ENCODE measurements around the gene LOXL4. TPM values are rescaled to one million over a fixed set of nuclear protein-coding genes. Genes with fewer than 3 reads are reported as not detected.

The LOXL4 gene
- polyA plus RNA-seq, 4 donors = 0.27 to 4.2 (median 0.72) TPM; not detected in 1

DNA sequence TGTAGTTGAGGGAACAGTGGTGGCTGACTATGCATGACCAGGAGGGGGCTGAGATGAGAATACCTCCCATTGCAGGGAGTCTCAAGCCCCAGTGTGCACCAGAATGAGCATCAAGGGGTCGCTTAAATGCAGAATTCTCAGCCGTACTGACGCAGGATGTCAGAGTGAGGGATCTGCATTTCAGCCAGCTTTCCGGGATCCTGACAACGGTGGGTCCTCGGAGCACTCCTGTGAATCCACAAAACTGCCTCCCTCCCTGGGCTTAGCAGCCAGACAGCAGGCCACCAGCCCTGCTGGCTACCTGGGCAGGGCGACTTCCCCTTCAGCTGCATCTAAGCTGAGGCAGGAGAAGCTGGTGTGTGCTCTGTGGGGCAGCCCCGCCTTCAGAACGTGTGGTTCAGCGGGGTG lies 21.8 kb upstream of the LOXL4 start:
- Histone ChIP-seq H3K4me1 (ENCODE audit: control insufficient read depth in 3 of 3, insufficient read depth in 2 of 3, low read depth in 1 of 3, low read length in 2 of 3) (no peaks in the 10 kb centered on the region), H3K27me3 (ENCODE audit: control insufficient read depth in 3 of 3, insufficient read depth in 3 of 3, low read length in 3 of 3) (peaks cover 0 to 8% (median 3%) of the 10 kb centered on the region in 3 donors), H3K9me3 (ENCODE audit: control insufficient read depth in 2 of 2, insufficient read depth in 1 of 2, low read depth in 1 of 2, low read length in 1 of 2) (no peaks in the 10 kb centered on the region), H3K27ac (ENCODE audit: low read depth in 1 of 3, low read length in 2 of 3) (no peak overlapping the region), H3K36me3 (ENCODE audit: control insufficient read depth in 3 of 3, insufficient read depth in 2 of 3, low read depth in 1 of 3, low read length in 3 of 3) (no peaks in the 10 kb centered on the region), H3K4me3 (ENCODE audit: low read depth in 1 of 3, low read length in 3 of 3) (no peak overlapping the region)
- DNase-seq (no peak), FAIRE-seq (no peak)
- 62 to 74% (median 70%) methylated on average over 10 of the region's 10 CpGs for WGBS, 3 donors

DNA sequence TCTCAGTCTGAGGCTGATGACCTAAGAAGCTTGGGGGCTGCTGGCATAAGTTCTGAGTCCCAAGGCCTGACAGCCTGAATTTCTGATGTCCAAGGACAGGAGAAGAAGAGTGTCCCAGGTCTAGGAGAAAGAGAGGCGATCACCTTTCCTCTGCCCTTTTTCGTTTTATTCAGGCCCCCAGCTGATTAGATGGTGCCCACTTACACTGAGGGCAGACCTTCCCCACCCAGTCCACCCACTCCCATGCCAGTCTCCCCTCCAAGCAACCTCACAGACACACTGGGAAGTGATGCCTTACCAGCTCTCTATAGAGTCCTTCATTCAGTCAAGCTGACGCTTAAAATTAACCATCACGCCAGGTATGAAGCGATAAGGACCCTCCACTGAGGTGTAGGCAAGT lies 19.3 kb upstream of the LOXL4 start:
- DNase-seq (no peak), FAIRE-seq (no peak)
- WGBS, 3 donors = 86 to 93% (median 92%) methylated on average over 5 of the region's 5 CpGs
- Histone ChIP-seq H3K4me1 (ENCODE audit: control insufficient read depth in 3 of 3, insufficient read depth in 2 of 3, low read depth in 1 of 3, low read length in 2 of 3) (no peaks in the 10 kb centered on the region), H3K4me3 (ENCODE audit: low read depth in 1 of 3, low read length in 3 of 3) (no peak overlapping the region), H3K27ac (ENCODE audit: low read depth in 1 of 3, low read length in 2 of 3) (no peak overlapping the region), H3K9me3 (ENCODE audit: control insufficient read depth in 2 of 2, insufficient read depth in 1 of 2, low read depth in 1 of 2, low read length in 1 of 2) (no peaks in the 10 kb centered on the region), H3K36me3 (ENCODE audit: control insufficient read depth in 3 of 3, insufficient read depth in 2 of 3, low read depth in 1 of 3, low read length in 3 of 3) (no peaks in the 10 kb centered on the region), H3K27me3 (ENCODE audit: control insufficient read depth in 3 of 3, insufficient read depth in 3 of 3, low read length in 3 of 3) (peaks cover 0 to 6% (median 5%) of the 10 kb centered on the region in 3 donors)

DNA sequence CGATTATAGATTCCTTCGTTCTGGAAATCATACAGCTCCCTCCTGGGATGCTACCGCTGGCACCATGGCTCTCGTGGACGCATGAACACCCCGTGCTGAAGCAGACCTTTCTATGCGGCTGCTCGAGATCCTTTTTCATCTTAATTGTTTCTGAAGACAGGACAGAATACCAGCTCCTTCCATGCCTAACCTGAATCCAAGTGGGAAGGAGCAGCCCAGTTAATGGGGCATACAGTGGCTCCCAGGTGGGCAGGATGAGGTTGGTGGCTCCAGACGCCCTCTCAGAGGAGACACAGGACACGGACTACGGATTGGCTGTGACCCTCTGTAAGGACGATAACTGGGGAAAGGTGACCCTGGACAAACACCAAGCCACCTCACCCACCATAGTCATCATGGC lies 18.4 kb upstream of the LOXL4 start:
- WGBS, 3 donors = 88 to 93% (median 91%) methylated on average over 12 of the region's 12 CpGs
- no peak for FAIRE-seq

DNA sequence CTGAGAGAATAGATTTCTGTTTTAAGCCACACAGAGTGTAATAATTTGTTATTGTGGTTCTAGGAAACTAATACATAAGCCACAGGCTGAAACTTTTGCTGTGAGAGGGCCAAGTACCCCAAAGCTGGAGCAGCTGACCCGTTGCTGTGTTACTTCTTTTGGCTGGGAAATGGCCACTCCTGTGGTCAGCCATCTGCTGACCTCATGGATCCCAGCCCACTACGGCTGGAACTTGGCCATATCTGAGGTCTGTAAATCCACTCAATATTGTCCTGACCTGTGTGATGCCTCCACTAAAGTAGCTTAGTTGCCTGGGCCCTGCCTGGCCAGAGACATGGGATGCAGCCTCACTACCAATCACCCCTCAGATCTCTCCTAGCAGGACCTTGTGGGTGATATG lies 17.4 kb upstream of the LOXL4 start:
- DNase-seq (no peak), FAIRE-seq (no peak)
- Histone ChIP-seq H3K27me3 (ENCODE audit: control insufficient read depth in 3 of 3, insufficient read depth in 3 of 3, low read length in 3 of 3) (peaks cover 0 to 10% (median 3%) of the 10 kb centered on the region in 3 donors), H3K9me3 (ENCODE audit: control insufficient read depth in 2 of 2, insufficient read depth in 1 of 2, low read depth in 1 of 2, low read length in 1 of 2) (no peaks in the 10 kb centered on the region), H3K4me1 (ENCODE audit: control insufficient read depth in 3 of 3, insufficient read depth in 2 of 3, low read depth in 1 of 3, low read length in 2 of 3) (no peaks in the 10 kb centered on the region), H3K4me3 (ENCODE audit: low read depth in 1 of 3, low read length in 3 of 3) (no peak overlapping the region), H3K27ac (ENCODE audit: low read depth in 1 of 3, low read length in 2 of 3) (no peak overlapping the region), H3K36me3 (ENCODE audit: control insufficient read depth in 3 of 3, insufficient read depth in 2 of 3, low read depth in 1 of 3, low read length in 3 of 3) (no peaks in the 10 kb centered on the region)
- 59 to 68% (median 66%) methylated on average over 2 of the region's 2 CpGs for WGBS, 3 donors

More for the DNA sequence above, 18.4 kb upstream of the LOXL4 start:
- DNase-seq = no peak
- Histone ChIP-seq H3K9me3 (ENCODE audit: control insufficient read depth in 2 of 2, insufficient read depth in 1 of 2, low read depth in 1 of 2, low read length in 1 of 2) (no peaks in the 10 kb centered on the region), H3K36me3 (ENCODE audit: control insufficient read depth in 3 of 3, insufficient read depth in 2 of 3, low read depth in 1 of 3, low read length in 3 of 3) (no peaks in the 10 kb centered on the region), H3K27ac (ENCODE audit: low read depth in 1 of 3, low read length in 2 of 3) (no peak overlapping the region), H3K4me3 (ENCODE audit: low read depth in 1 of 3, low read length in 3 of 3) (no peak overlapping the region), H3K4me1 (ENCODE audit: control insufficient read depth in 3 of 3, insufficient read depth in 2 of 3, low read depth in 1 of 3, low read length in 2 of 3) (no peaks in the 10 kb centered on the region), H3K27me3 (ENCODE audit: control insufficient read depth in 3 of 3, insufficient read depth in 3 of 3, low read length in 3 of 3) (peaks cover 0 to 10% (median 6%) of the 10 kb centered on the region in 3 donors)

DNA sequence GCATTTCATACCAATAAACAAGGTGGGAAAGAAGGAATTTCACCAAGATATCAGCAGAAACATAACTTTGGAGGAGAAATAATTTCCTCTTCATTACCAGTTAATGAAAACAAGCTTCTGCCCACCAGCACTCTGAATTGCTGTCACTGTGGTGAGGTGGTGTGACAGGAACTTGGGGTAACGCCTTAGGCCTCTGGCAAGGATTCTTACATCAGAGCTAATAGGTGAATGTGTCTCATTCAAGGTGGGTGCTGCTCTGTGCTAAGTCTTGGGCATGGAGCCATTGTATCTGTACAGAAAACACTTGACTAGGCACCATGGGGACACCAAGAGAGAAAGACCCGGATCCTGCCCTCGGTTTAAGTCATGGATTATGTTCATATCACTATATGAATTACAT lies 8.3 kb upstream of the LOXL4 start:
- H3K4me3 ChIP-seq (ENCODE audit: low read depth in 1 of 3, low read length in 3 of 3) = no peak overlapping the region
- H3K27ac ChIP-seq (ENCODE audit: low read depth in 1 of 3, low read length in 2 of 3) = no peak overlapping the region
- H3K36me3 ChIP-seq (ENCODE audit: control insufficient read depth in 3 of 3, insufficient read depth in 2 of 3, low read depth in 1 of 3, low read length in 3 of 3) = no peaks in the 10 kb centered on the region
- peaks cover 0 to 20% (median 2%) of the 10 kb centered on the region in 3 donors for H3K27me3 ChIP-seq (ENCODE audit: control insufficient read depth in 3 of 3, insufficient read depth in 3 of 3, low read length in 3 of 3)
- FAIRE-seq (no peak), DNase-seq (no peak)
- H3K9me3 ChIP-seq (ENCODE audit: control insufficient read depth in 2 of 2, insufficient read depth in 1 of 2, low read depth in 1 of 2, low read length in 1 of 2) = no peaks in the 10 kb centered on the region
- 79 to 89% (median 88%) methylated on average over 3 of the region's 3 CpGs for WGBS, 3 donors
- no peaks in the 10 kb centered on the region for H3K4me1 ChIP-seq (ENCODE audit: control insufficient read depth in 3 of 3, insufficient read depth in 2 of 3, low read depth in 1 of 3, low read length in 2 of 3)

DNA sequence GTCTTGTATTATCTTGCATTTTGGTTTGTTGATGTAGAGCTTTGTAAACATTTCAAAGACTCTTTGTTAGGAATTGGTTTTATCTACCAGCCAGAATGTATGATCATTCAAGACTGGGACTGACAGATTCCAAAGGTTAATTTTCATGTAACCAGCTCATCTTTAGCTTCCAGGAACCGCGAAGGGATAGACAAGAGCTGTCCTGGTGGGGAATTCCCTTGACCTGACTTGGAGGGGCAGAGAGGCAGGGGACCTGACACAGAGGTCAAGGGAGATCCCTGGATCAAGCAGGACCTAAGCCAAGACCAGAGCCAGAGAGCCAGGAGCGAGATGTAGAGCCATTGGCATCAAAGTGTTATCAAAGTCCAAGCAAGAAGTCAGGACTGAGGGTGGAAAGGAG lies 6.6 kb upstream of the LOXL4 start:
- H3K9me3 ChIP-seq (ENCODE audit: control insufficient read depth in 2 of 2, insufficient read depth in 1 of 2, low read depth in 1 of 2, low read length in 1 of 2) = no peaks in the 10 kb centered on the region
- FAIRE-seq (no peak), DNase-seq (no peak)
- H3K27ac ChIP-seq (ENCODE audit: low read depth in 1 of 3, low read length in 2 of 3) = no peak overlapping the region
- H3K27me3 ChIP-seq (ENCODE audit: control insufficient read depth in 3 of 3, insufficient read depth in 3 of 3, low read length in 3 of 3) = peaks cover 0 to 29% (median 3%) of the 10 kb centered on the region in 3 donors
- WGBS, 3 donors = 43 to 63% (median 53%) methylated on average over 3 of the region's 3 CpGs
- H3K4me1 ChIP-seq (ENCODE audit: control insufficient read depth in 3 of 3, insufficient read depth in 2 of 3, low read depth in 1 of 3, low read length in 2 of 3) = peaks cover 0 to 4% (median 0%) of the 10 kb centered on the region in 3 donors
- no peak overlapping the region for H3K4me3 ChIP-seq (ENCODE audit: low read depth in 1 of 3, low read length in 3 of 3)
- H3K36me3 ChIP-seq (ENCODE audit: control insufficient read depth in 3 of 3, insufficient read depth in 2 of 3, low read depth in 1 of 3, low read length in 3 of 3) = no peaks in the 10 kb centered on the region

DNA sequence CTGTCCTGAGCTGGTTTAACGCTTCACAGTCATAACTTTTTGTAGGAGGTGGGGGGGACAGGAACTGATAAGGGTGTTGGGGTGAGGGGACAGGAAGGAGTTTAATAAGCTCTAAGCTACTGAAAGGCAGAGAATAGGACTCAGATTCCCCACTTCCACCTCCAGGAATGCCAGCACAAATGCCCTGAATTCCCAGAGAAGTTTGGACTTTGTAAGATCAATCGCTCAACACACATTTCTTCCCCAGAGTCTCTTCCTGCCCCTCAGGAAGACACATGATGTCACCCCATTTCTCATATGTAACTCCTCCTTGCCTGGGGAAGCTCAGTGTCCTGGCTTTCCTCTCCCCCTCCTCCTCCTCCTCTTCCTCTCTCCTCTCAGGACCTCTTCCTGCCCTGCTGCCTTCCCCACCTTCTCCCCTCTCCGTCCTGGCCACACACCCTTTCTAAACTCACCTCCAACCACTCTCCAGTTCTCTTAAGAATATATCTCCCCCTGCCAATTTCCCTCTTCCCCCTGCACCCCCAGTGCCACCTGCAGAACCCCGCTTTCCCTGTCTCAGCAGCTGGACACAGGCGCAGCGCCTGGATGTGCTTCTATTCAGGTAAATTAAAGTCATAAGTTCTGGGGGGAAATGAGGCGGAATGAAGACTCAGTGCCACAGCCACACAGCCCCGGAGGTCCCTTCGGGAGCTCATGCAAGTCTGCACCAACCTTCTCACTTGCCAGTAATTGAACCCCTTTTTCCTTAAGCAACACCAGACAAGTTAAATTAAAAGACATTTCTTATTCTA lies 5.3 kb upstream of the LOXL4 start:
- FAIRE-seq = no peak
- DNase-seq = no peak
- no peak overlapping the region for H3K4me3 ChIP-seq (ENCODE audit: low read depth in 1 of 3, low read length in 3 of 3)
- H3K36me3 ChIP-seq (ENCODE audit: control insufficient read depth in 3 of 3, insufficient read depth in 2 of 3, low read depth in 1 of 3, low read length in 3 of 3) = no peaks in the 10 kb centered on the region
- H3K27ac ChIP-seq (ENCODE audit: low read depth in 1 of 3, low read length in 2 of 3) = no peak overlapping the region
- H3K27me3 ChIP-seq (ENCODE audit: control insufficient read depth in 3 of 3, insufficient read depth in 3 of 3, low read length in 3 of 3) = peaks cover 0 to 40% (median 3%) of the 10 kb centered on the region in 3 donors
- peaks cover 0 to 13% (median 0%) of the 10 kb centered on the region in 3 donors for H3K4me1 ChIP-seq (ENCODE audit: control insufficient read depth in 3 of 3, insufficient read depth in 2 of 3, low read depth in 1 of 3, low read length in 2 of 3)
- WGBS, 3 donors = 73 to 79% (median 74%) methylated on average over 9 of the region's 9 CpGs
- H3K9me3 ChIP-seq (ENCODE audit: control insufficient read depth in 2 of 2, insufficient read depth in 1 of 2, low read depth in 1 of 2, low read length in 1 of 2) = no peaks in the 10 kb centered on the region

DNA sequence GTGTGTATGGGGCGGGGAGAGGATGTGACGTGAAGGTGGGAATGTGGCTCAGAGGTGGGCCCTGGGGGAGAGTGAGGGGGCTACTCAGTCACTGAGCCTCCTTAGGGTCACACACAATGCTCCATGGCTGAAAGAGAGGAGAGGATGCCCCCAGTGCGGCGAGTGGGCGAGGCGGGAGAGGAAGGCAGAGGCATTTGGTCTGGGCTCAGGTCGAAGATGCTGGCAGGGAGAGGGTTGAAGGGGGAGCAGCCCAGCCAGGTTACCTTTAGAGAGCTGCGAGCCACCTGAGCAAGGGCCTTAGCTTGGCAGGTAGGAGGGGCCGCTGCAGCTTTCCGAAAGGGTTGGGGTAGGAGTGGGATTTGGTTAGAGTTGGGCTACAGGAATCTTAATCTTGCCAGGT lies 4.7 kb upstream of the LOXL4 start:
- Histone ChIP-seq H3K27ac (ENCODE audit: low read depth in 1 of 3, low read length in 2 of 3) (no peak overlapping the region), H3K4me3 (ENCODE audit: low read depth in 1 of 3, low read length in 3 of 3) (no peak overlapping the region), H3K36me3 (ENCODE audit: control insufficient read depth in 3 of 3, insufficient read depth in 2 of 3, low read depth in 1 of 3, low read length in 3 of 3) (no peaks in the 10 kb centered on the region), H3K9me3 (ENCODE audit: control insufficient read depth in 2 of 2, insufficient read depth in 1 of 2, low read depth in 1 of 2, low read length in 1 of 2) (no peaks in the 10 kb centered on the region), H3K27me3 (ENCODE audit: control insufficient read depth in 3 of 3, insufficient read depth in 3 of 3, low read length in 3 of 3) (peaks cover 0 to 43% (median 3%) of the 10 kb centered on the region in 3 donors), H3K4me1 (ENCODE audit: control insufficient read depth in 3 of 3, insufficient read depth in 2 of 3, low read depth in 1 of 3, low read length in 2 of 3) (peaks cover 0 to 13% (median 0%) of the 10 kb centered on the region in 3 donors)
- DNase-seq = no peak
- no peak for FAIRE-seq
- WGBS, 3 donors = 57 to 76% (median 72%) methylated on average over 10 of the region's 10 CpGs

All from small intestine (tissue), 7 donors.